ENCODE results near the gene UBXN6. TPM values are rescaled to one million over a fixed set of nuclear protein-coding genes. Genes with fewer than 3 reads are reported as not detected.

UBXN6 gene
- total and polyA plus RNA-seq, 4 experiments from 2014 or later: 4.1 to 63.5 (median 33.8) TPM

GRCh38 chr19:4467835-4468234 lies 10.2 kb upstream of the UBXN6 start:
- no peak for DNase-seq
- Mint-ChIP-seq H3K9me3 (no peaks in the 10 kb centered on the region), H3K4me3 (no peak overlapping the region), H3K4me1 (peaks cover 4 to 8% (median 5%) of the 10 kb centered on the region in 4 donors), H3K27ac (no peak overlapping the region), H3K36me3 (no peaks in the 10 kb centered on the region), H3K27me3 (no peaks in the 10 kb centered on the region)
- H3K36me3 ChIP-seq (ENCODE audit: insufficient read depth, low read length): no peaks in the 10 kb centered on the region
- H3K9me3 ChIP-seq (ENCODE audit: control insufficient read depth in 1 of 2, low read length in 2 of 2): no peaks in the 10 kb centered on the region
- intact Hi-C loops (cut with micrococcal nuclease): no loop called here
- peaks cover 11% of the 10 kb centered on the region for H3K4me1 ChIP-seq (ENCODE audit: insufficient read depth, low read length)
- H3K27ac ChIP-seq (ENCODE audit: low read depth, low read length): no peak overlapping the region
- POLR2A ChIA-PET (ENCODE audit: partially characterized antibody): interaction anchor here (0.7 kb wide), 1 partner anchor 13 kb away, joined by 3 read pairs; no protein-coding TSS in a partner anchor
- CTCF ChIA-PET (ENCODE audit: partially characterized antibody): no interaction called here
- H3K4me3 ChIP-seq (ENCODE audit: low read length in 2 of 2): no peak overlapping the region
- no peaks in the 10 kb centered on the region for H3K27me3 ChIP-seq (ENCODE audit: insufficient read depth, low read length)

- no peaks in the 10 kb centered on the region for H3K36me3 ChIP-seq (ENCODE audit: insufficient read depth, low read length)
- H3K4me1 ChIP-seq (ENCODE audit: insufficient read depth, low read length): no peaks in the 10 kb centered on the region
- no peak overlapping the region for H3K27ac Mint-ChIP-seq
- no peaks in the 10 kb centered on the region for H3K4me1 Mint-ChIP-seq
- intact Hi-C loops (cut with micrococcal nuclease): no loop called here
- H3K9me3 Mint-ChIP-seq: no peaks in the 10 kb centered on the region
- H3K4me3 ChIP-seq (ENCODE audit: low read length in 2 of 2): no peak overlapping the region
- H3K27me3 ChIP-seq (ENCODE audit: insufficient read depth, low read length): no peaks in the 10 kb centered on the region
- POLR2A ChIA-PET (ENCODE audit: partially characterized antibody): no interaction called here
- H3K36me3 Mint-ChIP-seq: no peaks in the 10 kb centered on the region
- no peak overlapping the region for H3K27ac ChIP-seq (ENCODE audit: low read depth, low read length)
- no peak for DNase-seq
- CTCF ChIA-PET (ENCODE audit: partially characterized antibody): no interaction called here
- no peak overlapping the region for H3K4me3 Mint-ChIP-seq
- no peaks in the 10 kb centered on the region for H3K27me3 Mint-ChIP-seq
- no peaks in the 10 kb centered on the region for H3K9me3 ChIP-seq (ENCODE audit: control insufficient read depth in 1 of 2, low read length in 2 of 2)
Observed at GRCh38 chr19:4464815-4465581, 7.4 kb upstream of the UBXN6 start.

DNA sequence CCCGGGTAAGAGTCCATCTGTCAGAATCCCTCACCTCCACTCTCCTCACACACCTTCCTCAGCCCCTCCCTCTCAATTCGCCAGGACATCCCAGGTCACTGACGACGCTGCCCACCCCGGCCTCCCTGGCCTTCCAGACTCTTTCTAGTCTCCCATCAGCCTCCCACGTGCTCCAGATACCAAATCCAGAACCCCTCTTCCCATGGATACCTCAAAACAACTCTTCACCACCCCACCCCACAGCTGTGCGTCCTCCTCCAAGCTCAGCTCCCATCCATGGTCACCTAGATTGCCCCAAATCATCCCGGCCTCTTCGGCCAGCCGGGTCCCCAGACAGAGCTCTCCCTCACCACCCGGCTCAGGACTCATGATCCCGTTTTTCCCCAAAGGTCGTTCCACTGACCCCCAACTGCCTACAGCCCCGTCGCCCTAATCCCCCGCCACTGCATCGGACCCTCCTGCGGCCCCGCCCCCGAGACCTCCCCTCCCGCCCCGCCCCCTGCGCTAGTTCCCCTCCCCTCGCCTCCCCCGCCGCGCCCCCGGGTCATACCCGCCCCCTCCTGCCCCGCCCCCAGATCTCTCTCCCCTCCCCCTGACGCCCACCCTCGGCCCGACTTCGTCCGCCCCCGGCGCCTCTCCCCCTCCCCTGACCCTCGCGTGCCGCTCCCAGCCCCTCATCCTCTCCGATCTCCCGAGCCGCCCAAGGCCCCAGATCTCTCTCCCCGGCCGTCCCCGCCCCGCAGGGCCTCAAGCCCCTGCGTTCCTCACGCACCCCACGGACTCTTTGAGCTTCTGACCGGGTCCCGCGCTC lies 546 bp downstream of the UBXN6 start:
- ChIA-PET CTCF (ENCODE audit: partially characterized antibody) (interaction anchor here (1.2 kb wide), 1 partner anchor 15 kb away, joined by 3 read pairs; the partner anchor contains the start of gene HDGFL2), POLR2A (ENCODE audit: partially characterized antibody) (interaction anchor here (1.0 to 4.0 kb wide), 4 partner anchors 13 to 210 kb away, joined by 4 to 50 read pairs (median 7); partner anchors contain the start of genes HDGFL2, MPND and YJU2)
- intact Hi-C loops (cut with micrococcal nuclease): loop anchor here (1.0 kb wide), 3 partner anchors 14 to 210 kb away; partner anchors contain the start of genes SH3GL1 and YJU2
- Mint-ChIP-seq H3K9me3 (no peaks in the 10 kb centered on the region), H3K27me3 (peaks cover 0 to 2% of the 10 kb centered on the region in 2 donors), H3K27ac (peak overlapping the region; percentile 86 to 97 (median 95)), H3K4me3 (peak overlapping the region; percentile 89 to 94 (median 91)), H3K4me1 (peaks cover 11 to 26% (median 17%) of the 10 kb centered on the region in 4 donors), H3K36me3 (peaks cover 0 to 12% of the 10 kb centered on the region in 2 donors)
- peak overlapping the region; percentile 42 to 44 for H3K4me3 ChIP-seq (ENCODE audit: low read length in 2 of 2)
- H3K9me3 ChIP-seq (ENCODE audit: control insufficient read depth in 1 of 2, low read length in 2 of 2): no peaks in the 10 kb centered on the region
- peaks cover 19% of the 10 kb centered on the region for H3K36me3 ChIP-seq (ENCODE audit: insufficient read depth, low read length)
- no peak for DNase-seq
- peaks cover 16% of the 10 kb centered on the region for H3K4me1 ChIP-seq (ENCODE audit: insufficient read depth, low read length)
- no peaks in the 10 kb centered on the region for H3K27me3 ChIP-seq (ENCODE audit: insufficient read depth, low read length)
- peak overlapping the region; percentile 62 for H3K27ac ChIP-seq (ENCODE audit: low read depth, low read length)

DNA sequence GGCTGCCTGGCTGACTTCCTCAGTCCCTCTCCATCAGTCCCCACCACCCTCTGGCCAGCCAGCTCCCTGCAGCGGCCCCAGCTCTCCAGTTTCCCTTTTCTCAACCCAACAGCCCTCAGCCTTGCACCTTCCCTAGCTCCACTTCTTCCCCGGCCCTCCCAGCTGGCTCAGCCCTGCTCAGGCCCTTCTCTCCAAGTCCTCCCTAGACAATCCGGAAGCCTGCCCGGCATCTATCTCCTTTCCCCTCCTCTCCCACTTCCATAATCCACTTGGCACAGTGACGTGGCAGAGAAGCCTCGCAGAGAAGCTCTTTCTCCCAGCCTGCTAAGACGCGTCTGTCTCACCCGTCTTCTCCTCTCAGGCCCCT lies 1.1 kb downstream of the UBXN6 start:
- Mint-ChIP-seq H3K4me1 (peaks cover 11 to 26% (median 17%) of the 10 kb centered on the region in 4 donors), H3K4me3 (peak overlapping the region; percentile 83 to 94 (median 90)), H3K27ac (peak overlapping the region; percentile 86 to 97 (median 95)), H3K9me3 (no peaks in the 10 kb centered on the region), H3K27me3 (peaks cover 0 to 2% of the 10 kb centered on the region in 2 donors), H3K36me3 (peaks cover 0 to 14% of the 10 kb centered on the region in 2 donors)
- Histone ChIP-seq H3K36me3 (ENCODE audit: insufficient read depth, low read length) (peaks cover 21% of the 10 kb centered on the region), H3K4me1 (ENCODE audit: insufficient read depth, low read length) (peaks cover 16% of the 10 kb centered on the region), H3K27ac (ENCODE audit: low read depth, low read length) (peak overlapping the region; percentile 62), H3K9me3 (ENCODE audit: control insufficient read depth in 1 of 2, low read length in 2 of 2) (no peaks in the 10 kb centered on the region), H3K27me3 (ENCODE audit: insufficient read depth, low read length) (no peaks in the 10 kb centered on the region), H3K4me3 (ENCODE audit: low read length in 2 of 2) (peak overlapping the region; percentile 42 to 44)
- intact Hi-C loops (cut with micrococcal nuclease): no loop called here
- POLR2A ChIA-PET (ENCODE audit: partially characterized antibody): interaction anchor here (1.0 to 4.0 kb wide), 3 partner anchors 13 to 210 kb away, joined by 4 to 50 read pairs (median 10); partner anchors contain the start of genes HDGFL2 and YJU2
- CTCF ChIA-PET (ENCODE audit: partially characterized antibody): interaction anchor here (1.2 kb wide), 1 partner anchor 15 kb away, joined by 3 read pairs; the partner anchor contains the start of gene HDGFL2
- no peak for DNase-seq

DNA sequence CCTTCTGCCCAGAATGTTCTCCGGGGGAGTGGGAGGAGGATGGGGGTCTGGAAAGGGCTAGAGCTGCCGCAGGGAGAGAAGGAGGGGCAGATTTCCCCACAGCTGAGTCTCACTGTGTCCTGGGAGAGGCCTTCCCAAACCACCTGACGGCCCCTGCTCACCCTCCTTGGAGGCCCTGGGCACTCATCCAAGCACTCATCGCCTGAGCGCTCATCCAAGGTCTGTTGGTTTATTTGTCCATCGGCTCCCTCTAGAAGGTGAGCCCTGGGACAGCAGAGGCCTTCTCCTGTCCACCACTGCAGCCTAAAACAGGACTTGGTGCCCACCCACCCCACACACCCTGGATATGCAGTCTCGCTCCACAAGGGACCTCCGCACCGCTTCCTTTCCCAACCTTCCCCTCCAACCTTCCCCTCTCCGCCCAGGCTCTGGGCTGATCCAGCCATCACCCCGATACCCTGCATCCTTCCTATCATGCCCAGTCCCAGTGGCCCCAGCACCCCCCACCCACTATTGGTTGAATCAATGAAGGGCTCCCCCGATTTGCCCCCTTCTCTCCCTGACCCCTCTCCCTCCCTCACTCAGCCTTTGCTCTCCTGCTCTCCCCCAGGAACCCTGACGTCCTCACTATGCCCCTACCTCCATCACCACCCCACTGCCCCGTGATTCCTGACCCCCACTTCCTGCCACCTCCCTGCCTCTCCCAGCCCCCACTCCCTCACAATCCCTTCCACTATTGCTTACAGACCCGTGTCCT lies 1.7 kb downstream of the UBXN6 start:
- POLR2A ChIA-PET (ENCODE audit: partially characterized antibody): interaction anchor here (1.0 to 4.0 kb wide), 4 partner anchors 12 to 209 kb away, joined by 3 to 50 read pairs (median 7); partner anchors contain the start of genes HDGFL2 and YJU2
- H3K27ac ChIP-seq (ENCODE audit: low read depth, low read length): peak overlapping the region; percentile 62
- H3K4me3 ChIP-seq (ENCODE audit: low read length in 2 of 2): no peak overlapping the region
- H3K4me1 ChIP-seq (ENCODE audit: insufficient read depth, low read length): peaks cover 16% of the 10 kb centered on the region
- peaks cover 0 to 2% of the 10 kb centered on the region in 2 donors for H3K27me3 Mint-ChIP-seq
- no peaks in the 10 kb centered on the region for H3K9me3 Mint-ChIP-seq
- intact Hi-C loops (cut with micrococcal nuclease): no loop called here
- H3K36me3 ChIP-seq (ENCODE audit: insufficient read depth, low read length): peaks cover 25% of the 10 kb centered on the region
- peak overlapping the region; percentile 83 to 94 (median 90) for H3K4me3 Mint-ChIP-seq
- no peaks in the 10 kb centered on the region for H3K27me3 ChIP-seq (ENCODE audit: insufficient read depth, low read length)
- no peak for DNase-seq
- no peaks in the 10 kb centered on the region for H3K9me3 ChIP-seq (ENCODE audit: control insufficient read depth in 1 of 2, low read length in 2 of 2)
- H3K4me1 Mint-ChIP-seq: peaks cover 11 to 26% (median 17%) of the 10 kb centered on the region in 4 donors
- peaks cover under 1 to 20% of the 10 kb centered on the region in 2 donors for H3K36me3 Mint-ChIP-seq
- CTCF ChIA-PET (ENCODE audit: partially characterized antibody): no interaction called here
- peak overlapping the region in 6 of 7 donors; percentile 91 to 97 (median 96) for H3K27ac Mint-ChIP-seq

- Histone ChIP-seq H3K27me3 (ENCODE audit: insufficient read depth, low read length) (no peaks in the 10 kb centered on the region), H3K4me3 (ENCODE audit: low read length in 2 of 2) (no peak overlapping the region), H3K27ac (ENCODE audit: low read depth, low read length) (peak overlapping the region; percentile 62), H3K36me3 (ENCODE audit: insufficient read depth, low read length) (peaks cover 25% of the 10 kb centered on the region), H3K9me3 (ENCODE audit: control insufficient read depth in 1 of 2, low read length in 2 of 2) (no peaks in the 10 kb centered on the region), H3K4me1 (ENCODE audit: insufficient read depth, low read length) (peaks cover 16% of the 10 kb centered on the region)
- Mint-ChIP-seq H3K4me3 (peak overlapping the region in 6 of 8 donors; percentile 21 to 61 (median 27)), H3K27ac (peak overlapping the region in 3 of 7 donors; percentile 53 to 91 (median 82)), H3K9me3 (no peaks in the 10 kb centered on the region), H3K27me3 (peaks cover 0 to 2% of the 10 kb centered on the region in 2 donors), H3K36me3 (peaks cover 7 to 26% of the 10 kb centered on the region in 2 donors), H3K4me1 (peaks cover 11 to 26% (median 17%) of the 10 kb centered on the region in 4 donors)
- intact Hi-C loops (cut with micrococcal nuclease): no loop called here
- CTCF ChIA-PET (ENCODE audit: partially characterized antibody): no interaction called here
- POLR2A ChIA-PET (ENCODE audit: partially characterized antibody): interaction anchor here (1.3 to 4.0 kb wide), 2 partner anchors 13 to 17 kb away, joined by 3 to 50 read pairs; partner anchors contain the start of gene HDGFL2
- no peak for DNase-seq
Observed at GRCh38 chr19:4454747-4455718, 2.6 kb downstream of the UBXN6 start.
